Activated CD4-positive, alpha-beta memory T cell treated with anti-CD3 and anti-CD28 coated beads for 36 hours (primary cell): ENCODE measurements around the gene SERPINB2. TPM values are rescaled to one million over a fixed set of nuclear protein-coding genes. Genes with fewer than 3 reads are reported as not detected.

Source experiments
- CTCF ChIA-PET: fragments of 350-600 bp; sonication (Branson Sonifier 250); formaldehyde crosslinking; loops from one replicate; lab custom pipeline; 2021; ENCODE audit warnings: antibody characterized with exemption, inconsistent platforms; lab: Charles Lee
- POLR2A ChIA-PET: fragments of 350-600 bp; sonication (Branson Sonifier 250); formaldehyde crosslinking; loops from one replicate; lab custom pipeline; 2021; ENCODE audit warnings: antibody characterized with exemption; lab: Charles Lee
- DNase-seq: peaks from one replicate; pipeline ENCODE4 v3.0.0-alpha.2; 2020
- H3K27ac Mint-ChIP-seq: one replicate; pipeline ENCODE4 v1.8.0; 2021; ENCODE audit warnings: mixed read lengths
- H3K27me3 Mint-ChIP-seq: one replicate; pipeline ENCODE4 v1.8.0; 2021; ENCODE audit warnings: mixed read lengths
- H3K36me3 Mint-ChIP-seq: one replicate; pipeline ENCODE4 v1.8.0; 2021; ENCODE audit warnings: mixed read lengths
- H3K4me1 Mint-ChIP-seq: one replicate; pipeline ENCODE4 v1.8.0; 2021; ENCODE audit warnings: low read depth, mixed read lengths
- H3K4me3 Mint-ChIP-seq: one replicate; pipeline ENCODE4 v1.8.0; 2021; ENCODE audit warnings: mild to moderate bottlenecking, mixed read lengths
- H3K9me3 Mint-ChIP-seq: one replicate; pipeline ENCODE4 v1.8.0; 2021; ENCODE audit warnings: mixed read lengths
- intact Hi-C: fragments of 100-400 bp; cut with micrococcal nuclease; formaldehyde crosslinking; loops from one replicate; pipeline ENCODE4 v1.15.1; 2023
- total RNA-seq, 2 experiments: library from RNA; stranded (reverse); gene quantifications; one replicate each; pipeline ENCODE4 v1.2.3, GENCODE V29; 2021

The SERPINB2 gene
- not detected for total RNA-seq

GRCh38 chr18:63887424-63887823, at the start of gene SERPINB2:
SERPINB2 (plus strand) TSS chr18:63887705; CDS start chr18:63891445, 3,740 bp downstream.
- Mint-ChIP-seq H3K9me3 (no peaks in the 10 kb centered on the region), H3K27ac (no peak within 1 kb of the TSS), H3K4me1 (peaks cover 6% of the 10 kb centered on the region), H3K36me3 (no peaks in the 10 kb centered on the region), H3K27me3 (peaks cover 20% of the 10 kb centered on the region), H3K4me3 (no peak within 1 kb of the TSS)
- ChIA-PET CTCF (interaction anchor here (1.1 to 1.2 kb wide), 2 partner anchors 48 to 368 kb away, joined by 3 to 5 read pairs; no protein-coding TSS in a partner anchor), POLR2A (no interaction called here)
- peak; percentile 14 for DNase-seq
- intact Hi-C loops: loop anchor here (2.0 kb wide), 1 partner anchor 83 kb away; the partner anchor contains the start of gene SERPINB8

GRCh38 chr18:63843008-63843407, 44.5 kb upstream of the SERPINB2 start:
- no peak overlapping the region for H3K27ac Mint-ChIP-seq
- POLR2A ChIA-PET: interaction anchor here (0.7 kb wide), 1 partner anchor 16 kb away, joined by 3 read pairs; no protein-coding TSS in a partner anchor

GRCh38 chr18:63844254-63844653, 43.3 kb upstream of the SERPINB2 start:
- Mint-ChIP-seq H3K4me1 (no peaks in the 10 kb centered on the region), H3K27ac (no peak overlapping the region), H3K36me3 (no peaks in the 10 kb centered on the region), H3K4me3 (no peak overlapping the region), H3K27me3 (peaks cover 23% of the 10 kb centered on the region), H3K9me3 (no peaks in the 10 kb centered on the region)
- intact Hi-C loops: loop anchor here (1.0 to 5.0 kb wide), 2 partner anchors 267 to 326 kb away; no protein-coding TSS in a partner anchor
- POLR2A ChIA-PET: no interaction called here
- CTCF ChIA-PET: interaction anchor here (0.6 to 5.2 kb wide), 8 partner anchors 20 to 880 kb away, joined by 3 to 56 read pairs (median 3); no protein-coding TSS in a partner anchor
- DNase-seq: no peak

More at GRCh38 chr18:63843008-63843407, 44.5 kb upstream of the SERPINB2 start:
- no peaks in the 10 kb centered on the region for H3K9me3 Mint-ChIP-seq
- CTCF ChIA-PET: interaction anchor here (0.7 to 5.2 kb wide), 5 partner anchors 19 to 332 kb away, joined by 3 to 56 read pairs (median 6); no protein-coding TSS in a partner anchor
- no peaks in the 10 kb centered on the region for H3K4me1 Mint-ChIP-seq
- no peak for DNase-seq
- H3K4me3 Mint-ChIP-seq: no peak overlapping the region
- H3K27me3 Mint-ChIP-seq: peaks cover 21% of the 10 kb centered on the region
- intact Hi-C loops: loop anchor here (5.0 kb wide), 1 partner anchor 266 kb away; no protein-coding TSS in a partner anchor
- no peaks in the 10 kb centered on the region for H3K36me3 Mint-ChIP-seq

- Mint-ChIP-seq H3K4me1 (no peaks in the 10 kb centered on the region), H3K27me3 (peaks cover 11% of the 10 kb centered on the region), H3K36me3 (no peaks in the 10 kb centered on the region), H3K9me3 (no peaks in the 10 kb centered on the region), H3K27ac (no peak overlapping the region), H3K4me3 (no peak overlapping the region)
- no peak for DNase-seq
- intact Hi-C loops: loop anchor here (1.0 kb wide), 1 partner anchor 330 kb away; no protein-coding TSS in a partner anchor
- ChIA-PET POLR2A (no interaction called here), CTCF (interaction anchor here (3.0 kb wide), 1 partner anchor 330 kb away, joined by 15 read pairs; no protein-coding TSS in a partner anchor)
Observed at GRCh38 chr18:63848159-63848558, 39.3 kb upstream of the SERPINB2 start.

- Mint-ChIP-seq H3K4me1 (no peaks in the 10 kb centered on the region), H3K9me3 (no peaks in the 10 kb centered on the region), H3K27ac (no peak overlapping the region), H3K27me3 (peaks cover 10% of the 10 kb centered on the region), H3K4me3 (no peak overlapping the region), H3K36me3 (no peaks in the 10 kb centered on the region)
- ChIA-PET CTCF (no interaction called here), POLR2A (no interaction called here)
- peak; percentile 25 for DNase-seq
- intact Hi-C loops: no loop called here
Observed at GRCh38 chr18:63850020-63850419, 37.5 kb upstream of the SERPINB2 start.

- H3K4me1 Mint-ChIP-seq: no peaks in the 10 kb centered on the region
- H3K9me3 Mint-ChIP-seq: no peaks in the 10 kb centered on the region
- H3K27ac Mint-ChIP-seq: no peak overlapping the region
- no peak for DNase-seq
- H3K4me3 Mint-ChIP-seq: no peak overlapping the region
- CTCF ChIA-PET: no interaction called here
- intact Hi-C loops: no loop called here
- peaks cover 5% of the 10 kb centered on the region for H3K27me3 Mint-ChIP-seq
- POLR2A ChIA-PET: no interaction called here
- H3K36me3 Mint-ChIP-seq: no peaks in the 10 kb centered on the region
Observed at GRCh38 chr18:63850636-63851035, 36.9 kb upstream of the SERPINB2 start.

- no peak overlapping the region for H3K4me3 Mint-ChIP-seq
- intact Hi-C loops: no loop called here
- ChIA-PET CTCF (no interaction called here), POLR2A (no interaction called here)
- no peaks in the 10 kb centered on the region for H3K36me3 Mint-ChIP-seq
- H3K27me3 Mint-ChIP-seq: peaks cover 10% of the 10 kb centered on the region
- DNase-seq: no peak
- no peaks in the 10 kb centered on the region for H3K4me1 Mint-ChIP-seq
- no peaks in the 10 kb centered on the region for H3K9me3 Mint-ChIP-seq
- H3K27ac Mint-ChIP-seq: no peak overlapping the region
Observed at GRCh38 chr18:63858456-63858855, 29.0 kb upstream of the SERPINB2 start.

- CTCF ChIA-PET: no interaction called here
- peaks cover 10% of the 10 kb centered on the region for H3K27me3 Mint-ChIP-seq
- intact Hi-C loops: no loop called here
Observed at GRCh38 chr18:63859781-63860475, 27.6 kb upstream of the SERPINB2 start.

GRCh38 chr18:63860531-63860930, 27.0 kb upstream of the SERPINB2 start:
- peaks cover 10% of the 10 kb centered on the region for H3K27me3 Mint-ChIP-seq
- no peak overlapping the region for H3K27ac Mint-ChIP-seq
- CTCF ChIA-PET: no interaction called here
- DNase-seq: no peak
- H3K9me3 Mint-ChIP-seq: no peaks in the 10 kb centered on the region
- no peak overlapping the region for H3K4me3 Mint-ChIP-seq
- H3K4me1 Mint-ChIP-seq: no peaks in the 10 kb centered on the region
- H3K36me3 Mint-ChIP-seq: no peaks in the 10 kb centered on the region
- POLR2A ChIA-PET: no interaction called here
- intact Hi-C loops: no loop called here

More at GRCh38 chr18:63859781-63860475, 27.6 kb upstream of the SERPINB2 start:
- Mint-ChIP-seq H3K9me3 (no peaks in the 10 kb centered on the region), H3K27ac (no peak overlapping the region), H3K36me3 (no peaks in the 10 kb centered on the region), H3K4me1 (no peaks in the 10 kb centered on the region), H3K4me3 (no peak overlapping the region)
- no peak for DNase-seq
- POLR2A ChIA-PET: no interaction called here

GRCh38 chr18:63867368-63868125, 20.0 kb upstream of the SERPINB2 start:
- no peak overlapping the region for H3K4me3 Mint-ChIP-seq
- intact Hi-C loops: no loop called here
- peaks cover 9% of the 10 kb centered on the region for H3K27me3 Mint-ChIP-seq
- no peaks in the 10 kb centered on the region for H3K4me1 Mint-ChIP-seq
- DNase-seq: no peak
- POLR2A ChIA-PET: no interaction called here
- no peaks in the 10 kb centered on the region for H3K36me3 Mint-ChIP-seq
- CTCF ChIA-PET: interaction anchor here (1.4 kb wide), 1 partner anchor 69 kb away, joined by 3 read pairs; no protein-coding TSS in a partner anchor
- no peak overlapping the region for H3K27ac Mint-ChIP-seq
- H3K9me3 Mint-ChIP-seq: no peaks in the 10 kb centered on the region

GRCh38 chr18:63868546-63868945, 19.0 kb upstream of the SERPINB2 start:
- peaks cover 9% of the 10 kb centered on the region for H3K27me3 Mint-ChIP-seq
- no peak overlapping the region for H3K4me3 Mint-ChIP-seq
- ChIA-PET CTCF (no interaction called here), POLR2A (no interaction called here)
- H3K36me3 Mint-ChIP-seq: no peaks in the 10 kb centered on the region
- no peaks in the 10 kb centered on the region for H3K9me3 Mint-ChIP-seq
- no peak for DNase-seq
- intact Hi-C loops: no loop called here
- H3K27ac Mint-ChIP-seq: no peak overlapping the region
- no peaks in the 10 kb centered on the region for H3K4me1 Mint-ChIP-seq

GRCh38 chr18:63869374-63869773, 18.1 kb upstream of the SERPINB2 start:
- Mint-ChIP-seq H3K27ac (no peak overlapping the region), H3K36me3 (no peaks in the 10 kb centered on the region), H3K4me1 (no peaks in the 10 kb centered on the region), H3K27me3 (peaks cover 9% of the 10 kb centered on the region), H3K4me3 (no peak overlapping the region), H3K9me3 (no peaks in the 10 kb centered on the region)
- intact Hi-C loops: no loop called here
- DNase-seq: no peak
- ChIA-PET CTCF (no interaction called here), POLR2A (no interaction called here)
